OCI-LY7 (cell line): ENCODE measurements around the gene KRTAP4-6.

ENCODE experiments used
- EZH2phosphoT487 ChIP-seq: fragments of 200-600 bp; sonication (generic); IDR thresholded peaks from 2 replicates; pipeline ENCODE4 v1.6.1; 2018; ENCODE audit warnings: low read depth, borderline replicate concordance, mild to moderate bottlenecking, mixed run types, antibody characterized with exemption, low read length, moderate library complexity, mixed read lengths
- TF ChIP-seq, protein P1 (sequence below): fragments of 200-600 bp; sonication (generic); conservative IDR thresholded peaks from 2 replicates; pipeline ENCODE4 v1.5.1; 2014; ENCODE audit warnings: mild to moderate bottlenecking, antibody characterized with exemption, low read length, moderate library complexity, mixed read lengths

GRCh38 chr17:41101586-41102259 is 38.6 kb downstream of the KRTAP4-6 start, which contains the start of gene KRTAP4-16:
- TF ChIP-seq, protein P1, sequence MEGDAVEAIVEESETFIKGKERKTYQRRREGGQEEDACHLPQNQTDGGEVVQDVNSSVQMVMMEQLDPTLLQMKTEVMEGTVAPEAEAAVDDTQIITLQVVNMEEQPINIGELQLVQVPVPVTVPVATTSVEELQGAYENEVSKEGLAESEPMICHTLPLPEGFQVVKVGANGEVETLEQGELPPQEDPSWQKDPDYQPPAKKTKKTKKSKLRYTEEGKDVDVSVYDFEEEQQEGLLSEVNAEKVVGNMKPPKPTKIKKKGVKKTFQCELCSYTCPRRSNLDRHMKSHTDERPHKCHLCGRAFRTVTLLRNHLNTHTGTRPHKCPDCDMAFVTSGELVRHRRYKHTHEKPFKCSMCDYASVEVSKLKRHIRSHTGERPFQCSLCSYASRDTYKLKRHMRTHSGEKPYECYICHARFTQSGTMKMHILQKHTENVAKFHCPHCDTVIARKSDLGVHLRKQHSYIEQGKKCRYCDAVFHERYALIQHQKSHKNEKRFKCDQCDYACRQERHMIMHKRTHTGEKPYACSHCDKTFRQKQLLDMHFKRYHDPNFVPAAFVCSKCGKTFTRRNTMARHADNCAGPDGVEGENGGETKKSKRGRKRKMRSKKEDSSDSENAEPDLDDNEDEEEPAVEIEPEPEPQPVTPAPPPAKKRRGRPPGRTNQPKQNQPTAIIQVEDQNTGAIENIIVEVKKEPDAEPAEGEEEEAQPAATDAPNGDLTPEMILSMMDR = no peak
- no peak for TF ChIP-seq EZH2phosphoT487
